Stomach (tissue), 4 donors: ENCODE measurements around the gene AGAP1.

Source experiments
- CTCF ChIP-seq, 7 experiments: fragments of 450-650 bp in 4 of 7; fragments of 200-600 bp in 3 of 7; sonication (generic) in 3 of 7; IDR thresholded peaks; one replicate each; pipeline ENCODE4 v1.5.1; 2016 to 2019; ENCODE audit warnings: antibody characterized with exemption in 7 of 7, control low read depth in 2 of 7, mild to moderate bottlenecking in 1 of 7
- POLR2A ChIP-seq, 4 donors: fragments of 450-650 bp; IDR thresholded peaks; one replicate each; pipeline ENCODE4 v1.6.1; 2016; ENCODE audit warnings: antibody characterized with exemption in 4 of 4, control low read depth in 2 of 4, mild to moderate bottlenecking in 1 of 4, moderate library complexity in 1 of 4
- POLR2AphosphoS5 ChIP-seq, 3 donors: sonication (generic); formaldehyde crosslinking; IDR thresholded peaks; one replicate each; pipeline ENCODE4 v1.6.1; 2016; ENCODE audit warnings: antibody characterized with exemption in 3 of 3

- TF ChIP-seq CTCF (IDR thresholded peaks at IDR 0.05) (no peak), POLR2A (IDR thresholded peaks at IDR 0.05) (no peak), POLR2AphosphoS5 (IDR thresholded peaks at IDR 0.05) (no peak)
Measured at GRCh38 chr2:235989591-235989990, 495.7 kb downstream of the AGAP1 start.
